ENCODE results near the gene RBM39.
"Not testable (repeated sequence)": the region's sequence is repeated elsewhere in the genome, so short reads cannot be mapped to it uniquely, and the experiment has no call there.

RBM39 gene

GRCh38 chr20:35715652-35716051, 26.4 kb downstream of the RBM39 start:
- H3K4me3 ChIP-seq (ENCODE audit: low read length): no peak overlapping the region
- TF ChIP-seq CTCF (IDR thresholded peaks at IDR 0.05; ENCODE audit: insufficient read depth, low read depth, low read length, missing control alignments): no peak
- DNase-seq (ENCODE audit: low read depth): no peak

GRCh38 chr20:35714127-35714526, 27.9 kb downstream of the RBM39 start:
- no peak for TF ChIP-seq CTCF (IDR thresholded peaks at IDR 0.05; ENCODE audit: insufficient read depth, low read depth, low read length, missing control alignments)
- no peak for DNase-seq (ENCODE audit: low read depth)
- no peak overlapping the region for H3K4me3 ChIP-seq (ENCODE audit: low read length)

- DNase-seq (ENCODE audit: low read depth): not testable (repeated sequence)
Observed at GRCh38 chr20:35713120-35713519, 28.9 kb downstream of the RBM39 start.

GRCh38 chr20:35711588-35712209, 30.4 kb downstream of the RBM39 start:
- no peak for DNase-seq (ENCODE audit: low read depth)
- H3K4me3 ChIP-seq (ENCODE audit: low read length): no peak overlapping the region
- no peak for TF ChIP-seq CTCF (IDR thresholded peaks at IDR 0.05; ENCODE audit: insufficient read depth, low read depth, low read length, missing control alignments)

More at GRCh38 chr20:35713120-35713519, 28.9 kb downstream of the RBM39 start:
- H3K4me3 ChIP-seq (ENCODE audit: low read length): not testable (repeated sequence)

GRCh38 chr20:35710884-35711587, 31.0 kb downstream of the RBM39 start:
- no peak for DNase-seq (ENCODE audit: low read depth)
- no peak for TF ChIP-seq CTCF (IDR thresholded peaks at IDR 0.05; ENCODE audit: insufficient read depth, low read depth, low read length, missing control alignments)
- no peak overlapping the region for H3K4me3 ChIP-seq (ENCODE audit: low read length)

GRCh38 chr20:35710039-35710438, 32.0 kb downstream of the RBM39 start:
- H3K4me3 ChIP-seq (ENCODE audit: low read length): no peak overlapping the region
- TF ChIP-seq CTCF (IDR thresholded peaks at IDR 0.05; ENCODE audit: insufficient read depth, low read depth, low read length, missing control alignments): no peak
- DNase-seq (ENCODE audit: low read depth): no peak

- no peak overlapping the region for H3K4me3 ChIP-seq (ENCODE audit: low read length)
- TF ChIP-seq CTCF (IDR thresholded peaks at IDR 0.05; ENCODE audit: insufficient read depth, low read depth, low read length, missing control alignments): no peak
- no peak for DNase-seq (ENCODE audit: low read depth)
Observed at GRCh38 chr20:35709259-35709658, 32.8 kb downstream of the RBM39 start.

All from epithelial cell of esophagus (primary cell).